Endothelial cell of umbilical vein (primary cell): ENCODE data around the gene YAP1.

Experiments used
- POLR2A ChIP-seq: IDR thresholded peaks from 2 replicates; pipeline ENCODE4 v1.6.1; 2012; ENCODE audit warnings: low read depth, mild to moderate bottlenecking, control low read depth, low read length
- TF ChIP-seq, protein P1 (sequence below), 2 donors: IDR thresholded peaks; 1 replicate in 1 of 2; 2 replicates in 1 of 2; pipeline ENCODE4 v1.5.1; 2011; ENCODE audit warnings: low read length in 2 of 2, mild to moderate bottlenecking in 2 of 2, moderate library complexity in 2 of 2, control low read depth in 1 of 2, inconsistent platforms in 1 of 2, low read depth in 1 of 2; ENCODE audit not compliant: insufficient read depth in 1 of 2; ENCODE audit errors: extremely low read depth in 1 of 2

DNA sequence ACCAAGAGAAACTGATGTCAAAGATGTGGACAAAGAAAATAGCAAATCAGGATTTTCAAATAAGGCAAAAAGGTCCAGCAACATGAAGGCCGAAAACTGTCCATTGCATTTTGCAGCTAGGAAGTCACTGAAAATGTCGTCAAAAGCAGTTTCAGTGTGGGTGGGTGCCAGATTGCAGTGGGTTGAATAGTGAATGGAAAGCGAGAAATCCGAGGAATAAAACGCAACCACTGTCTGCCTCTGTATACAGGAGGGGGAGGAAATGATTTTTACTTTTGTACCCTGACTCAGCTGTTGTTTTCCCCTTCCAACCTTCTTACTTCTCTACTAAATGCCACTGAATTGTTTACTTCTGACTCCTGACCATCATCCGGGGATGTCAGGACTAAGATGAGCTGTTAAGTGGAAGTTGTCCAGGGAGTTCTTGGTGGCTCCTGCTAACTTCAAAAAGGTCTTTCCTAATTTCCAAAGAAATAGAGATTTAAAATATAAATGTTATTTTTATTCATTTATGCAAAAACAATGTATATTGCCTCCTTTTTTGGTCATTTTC is 142.2 kb downstream of the YAP1 start:
- TF ChIP-seq POLR2A = no peak
- TF ChIP-seq, protein P1, sequence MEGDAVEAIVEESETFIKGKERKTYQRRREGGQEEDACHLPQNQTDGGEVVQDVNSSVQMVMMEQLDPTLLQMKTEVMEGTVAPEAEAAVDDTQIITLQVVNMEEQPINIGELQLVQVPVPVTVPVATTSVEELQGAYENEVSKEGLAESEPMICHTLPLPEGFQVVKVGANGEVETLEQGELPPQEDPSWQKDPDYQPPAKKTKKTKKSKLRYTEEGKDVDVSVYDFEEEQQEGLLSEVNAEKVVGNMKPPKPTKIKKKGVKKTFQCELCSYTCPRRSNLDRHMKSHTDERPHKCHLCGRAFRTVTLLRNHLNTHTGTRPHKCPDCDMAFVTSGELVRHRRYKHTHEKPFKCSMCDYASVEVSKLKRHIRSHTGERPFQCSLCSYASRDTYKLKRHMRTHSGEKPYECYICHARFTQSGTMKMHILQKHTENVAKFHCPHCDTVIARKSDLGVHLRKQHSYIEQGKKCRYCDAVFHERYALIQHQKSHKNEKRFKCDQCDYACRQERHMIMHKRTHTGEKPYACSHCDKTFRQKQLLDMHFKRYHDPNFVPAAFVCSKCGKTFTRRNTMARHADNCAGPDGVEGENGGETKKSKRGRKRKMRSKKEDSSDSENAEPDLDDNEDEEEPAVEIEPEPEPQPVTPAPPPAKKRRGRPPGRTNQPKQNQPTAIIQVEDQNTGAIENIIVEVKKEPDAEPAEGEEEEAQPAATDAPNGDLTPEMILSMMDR (IDR thresholded peaks at IDR 0.05; ENCODE audit: extremely low read depth in 1 of 2, insufficient read depth in 1 of 2, low read depth in 1 of 2, low read length in 2 of 2) = no peak
